ENCODE data around the gene SH3BP4. TPM values are rescaled to one million over a fixed set of nuclear protein-coding genes. Genes with fewer than 3 reads are reported as not detected.

The SH3BP4 gene
- total RNA-seq, 1 donor from 2014 or later = 51.9 TPM

- Mint-ChIP-seq H3K9me3 (ENCODE audit: low read depth) (no peaks in the 10 kb centered on the region), H3K36me3 (ENCODE audit: low read depth) (peaks cover 2% of the 10 kb centered on the region), H3K4me3 (ENCODE audit: unreplicated experiment) (no peak overlapping the region), H3K27me3 (ENCODE audit: low read depth) (no peaks in the 10 kb centered on the region), H3K27ac (ENCODE audit: unreplicated experiment) (peak overlapping the region; percentile 98), H3K4me1 (ENCODE audit: low read depth) (peaks cover 62% of the 10 kb centered on the region)
- no peak for TF ChIP-seq CTCF (IDR thresholded peaks at IDR 0.05)
- DNase-seq (ENCODE audit: low spot score) = peak; percentile 47
Observed at GRCh38 chr2:235027558-235028214, 75.9 kb downstream of the SH3BP4 start.

- peak; percentile 58 for DNase-seq (ENCODE audit: low spot score)
- no peak overlapping the region for H3K4me3 Mint-ChIP-seq (ENCODE audit: unreplicated experiment)
- H3K36me3 Mint-ChIP-seq (ENCODE audit: low read depth) = peaks cover 2% of the 10 kb centered on the region
- peaks cover 60% of the 10 kb centered on the region for H3K4me1 Mint-ChIP-seq (ENCODE audit: low read depth)
- H3K9me3 Mint-ChIP-seq (ENCODE audit: low read depth) = no peaks in the 10 kb centered on the region
- no peak overlapping the region for H3K27ac Mint-ChIP-seq (ENCODE audit: unreplicated experiment)
- no peak for TF ChIP-seq CTCF (IDR thresholded peaks at IDR 0.05)
- H3K27me3 Mint-ChIP-seq (ENCODE audit: low read depth) = no peaks in the 10 kb centered on the region
Observed at GRCh38 chr2:235028646-235029045, 76.8 kb downstream of the SH3BP4 start.

- peak; percentile 52 for DNase-seq (ENCODE audit: low spot score)
- peaks cover 55% of the 10 kb centered on the region for H3K4me1 Mint-ChIP-seq (ENCODE audit: low read depth)
- TF ChIP-seq CTCF (IDR thresholded peaks at IDR 0.05) = no peak
- H3K27ac Mint-ChIP-seq (ENCODE audit: unreplicated experiment) = no peak overlapping the region
- no peak overlapping the region for H3K4me3 Mint-ChIP-seq (ENCODE audit: unreplicated experiment)
- peaks cover 2% of the 10 kb centered on the region for H3K36me3 Mint-ChIP-seq (ENCODE audit: low read depth)
- H3K27me3 Mint-ChIP-seq (ENCODE audit: low read depth) = no peaks in the 10 kb centered on the region
- H3K9me3 Mint-ChIP-seq (ENCODE audit: low read depth) = no peaks in the 10 kb centered on the region
Observed at GRCh38 chr2:235029054-235029453, 77.2 kb downstream of the SH3BP4 start.

- Mint-ChIP-seq H3K4me3 (ENCODE audit: unreplicated experiment) (no peak overlapping the region), H3K36me3 (ENCODE audit: low read depth) (peaks cover 2% of the 10 kb centered on the region)
Observed at GRCh38 chr2:235030126-235030525, 78.3 kb downstream of the SH3BP4 start.

GRCh38 chr2:235030936-235031335 is 79.1 kb downstream of the SH3BP4 start:
- H3K27me3 Mint-ChIP-seq (ENCODE audit: low read depth) = no peaks in the 10 kb centered on the region
- peaks cover 5% of the 10 kb centered on the region for H3K36me3 Mint-ChIP-seq (ENCODE audit: low read depth)
- H3K4me1 Mint-ChIP-seq (ENCODE audit: low read depth) = peaks cover 37% of the 10 kb centered on the region
- peak; percentile 36 for DNase-seq (ENCODE audit: low spot score)
- no peak for TF ChIP-seq CTCF (IDR thresholded peaks at IDR 0.05)
- no peak overlapping the region for H3K4me3 Mint-ChIP-seq (ENCODE audit: unreplicated experiment)
- no peak overlapping the region for H3K27ac Mint-ChIP-seq (ENCODE audit: unreplicated experiment)
- H3K9me3 Mint-ChIP-seq (ENCODE audit: low read depth) = no peaks in the 10 kb centered on the region

More at GRCh38 chr2:235030126-235030525, 78.3 kb downstream of the SH3BP4 start:
- Mint-ChIP-seq H3K27ac (ENCODE audit: unreplicated experiment) (peak overlapping the region; percentile 15), H3K27me3 (ENCODE audit: low read depth) (no peaks in the 10 kb centered on the region), H3K4me1 (ENCODE audit: low read depth) (peaks cover 45% of the 10 kb centered on the region), H3K9me3 (ENCODE audit: low read depth) (no peaks in the 10 kb centered on the region)
- TF ChIP-seq CTCF (IDR thresholded peaks at IDR 0.05) = no peak
- peak; percentile 43 for DNase-seq (ENCODE audit: low spot score)
